Panc1 (cell line): ENCODE measurements around the gene TTLL10.

Source experiments
- CTCF ChIP-seq: fragments of 450-650 bp; IDR thresholded peaks from 2 replicates; pipeline ENCODE4 v1.5.1; 2017; ENCODE audit warnings: mild to moderate bottlenecking
- REST ChIP-seq, 2 experiments: IDR thresholded peaks; 2 replicates each; pipeline ENCODE4 v1.6.1; 2011 to 2012; ENCODE audit warnings: low read depth in 2 of 2, control low read depth in 1 of 2, low read length in 1 of 2, mild to moderate bottlenecking in 1 of 2, moderate library complexity in 1 of 2; ENCODE audit not compliant: insufficient read depth in 1 of 2
- SIN3A ChIP-seq: IDR thresholded peaks from 2 replicates; pipeline ENCODE4 v1.6.1; 2012; ENCODE audit warnings: low read depth, mild to moderate bottlenecking, low read length, moderate library complexity, borderline replicate concordance; ENCODE audit not compliant: insufficient read depth
- TCF7L2 ChIP-seq: IDR thresholded peaks from 2 replicates; pipeline ENCODE4 v1.6.1; 2011; ENCODE audit warnings: mild to moderate bottlenecking, low read depth, low read length, inconsistent platforms

- TF ChIP-seq REST (IDR thresholded peaks at IDR 0.05; ENCODE audit: insufficient read depth in 1 of 2, low read depth in 2 of 2, low read length in 1 of 2) (no peak), CTCF (no peak), SIN3A (no peak), TCF7L2 (no peak)
These were observed 10.4 kb downstream of the TTLL10 start for GRCh38 chr1:1183833-1184775.
